Measurements from ENCODE around the gene FUT4.

FUT4 gene

GRCh38 chr11:94590352-94591041, 46.8 kb downstream of the FUT4 start:
- no peaks in the 10 kb centered on the region for H3K27me3 ChIP-seq (ENCODE audit: insufficient read depth, low read length, poor library complexity)
- DNase-seq (no peak), ATAC-seq (ENCODE audit: insufficient read depth, low read depth) (no peak)
- no peak for TF ChIP-seq EZH2 (IDR thresholded peaks at IDR 0.05; ENCODE audit: borderline replicate concordance, low read depth, low read length, severe bottlenecking)
- TF ChIP-seq CTCF (IDR thresholded peaks at IDR 0.05; ENCODE audit: borderline replicate concordance, extremely low read depth, low read length, poor library complexity, severe bottlenecking): no peak
- no peak overlapping the region for H3K9ac ChIP-seq (ENCODE audit: low read depth, low read length)
- no peaks in the 10 kb centered on the region for H3K9me3 ChIP-seq (ENCODE audit: insufficient read depth, low read length, severe bottlenecking)
- no peaks in the 10 kb centered on the region for H3K36me3 ChIP-seq (ENCODE audit: insufficient read depth, low read length)
- H3K4me3 ChIP-seq (ENCODE audit: low read depth in 1 of 2, low read length in 2 of 2): no peak overlapping the region
- no peaks in the 10 kb centered on the region for H3K79me2 ChIP-seq (ENCODE audit: insufficient read depth, low read length)
- no peaks in the 10 kb centered on the region for H4K20me1 ChIP-seq (ENCODE audit: insufficient read depth, low read length)
- no peaks in the 10 kb centered on the region for H3K4me1 ChIP-seq (ENCODE audit: insufficient read depth, low read length)
- no peak overlapping the region for H3K4me2 ChIP-seq (ENCODE audit: insufficient read depth, low read length)
- H3K27ac ChIP-seq (ENCODE audit: low read length): no peak overlapping the region
- no peak overlapping the region for H2AFZ ChIP-seq (ENCODE audit: low read depth, low read length)

GRCh38 chr11:94593030-94593429, 49.3 kb downstream of the FUT4 start:
- Histone ChIP-seq H3K27ac (ENCODE audit: low read length) (no peak overlapping the region), H3K4me1 (ENCODE audit: insufficient read depth, low read length) (no peaks in the 10 kb centered on the region), H3K9me3 (ENCODE audit: insufficient read depth, low read length, severe bottlenecking) (no peaks in the 10 kb centered on the region), H2AFZ (ENCODE audit: low read depth, low read length) (no peak overlapping the region), H3K79me2 (ENCODE audit: insufficient read depth, low read length) (no peaks in the 10 kb centered on the region), H3K9ac (ENCODE audit: low read depth, low read length) (no peak overlapping the region), H3K4me2 (ENCODE audit: insufficient read depth, low read length) (no peak overlapping the region), H4K20me1 (ENCODE audit: insufficient read depth, low read length) (no peaks in the 10 kb centered on the region), H3K4me3 (ENCODE audit: low read depth in 1 of 2, low read length in 2 of 2) (no peak overlapping the region), H3K36me3 (ENCODE audit: insufficient read depth, low read length) (no peaks in the 10 kb centered on the region), H3K27me3 (ENCODE audit: insufficient read depth, low read length, poor library complexity) (no peaks in the 10 kb centered on the region)
- TF ChIP-seq EZH2 (IDR thresholded peaks at IDR 0.05; ENCODE audit: borderline replicate concordance, low read depth, low read length, severe bottlenecking) (no peak), CTCF (IDR thresholded peaks at IDR 0.05; ENCODE audit: borderline replicate concordance, extremely low read depth, low read length, poor library complexity, severe bottlenecking) (no peak)
- ATAC-seq (ENCODE audit: insufficient read depth, low read depth): no peak
- no peak for DNase-seq

- ATAC-seq (ENCODE audit: insufficient read depth, low read depth) (no peak), DNase-seq (no peak)
- H3K4me3 ChIP-seq (ENCODE audit: low read depth in 1 of 2, low read length in 2 of 2): no peak overlapping the region
- H3K79me2 ChIP-seq (ENCODE audit: insufficient read depth, low read length): no peaks in the 10 kb centered on the region
- H3K4me2 ChIP-seq (ENCODE audit: insufficient read depth, low read length): no peak overlapping the region
- no peaks in the 10 kb centered on the region for H3K27me3 ChIP-seq (ENCODE audit: insufficient read depth, low read length, poor library complexity)
- H4K20me1 ChIP-seq (ENCODE audit: insufficient read depth, low read length): no peaks in the 10 kb centered on the region
- no peaks in the 10 kb centered on the region for H3K36me3 ChIP-seq (ENCODE audit: insufficient read depth, low read length)
- no peak overlapping the region for H3K9ac ChIP-seq (ENCODE audit: low read depth, low read length)
- TF ChIP-seq EZH2 (IDR thresholded peaks at IDR 0.05; ENCODE audit: borderline replicate concordance, low read depth, low read length, severe bottlenecking): no peak
- TF ChIP-seq CTCF (IDR thresholded peaks at IDR 0.05; ENCODE audit: borderline replicate concordance, extremely low read depth, low read length, poor library complexity, severe bottlenecking): no peak
- no peak overlapping the region for H2AFZ ChIP-seq (ENCODE audit: low read depth, low read length)
- no peak overlapping the region for H3K27ac ChIP-seq (ENCODE audit: low read length)
- no peaks in the 10 kb centered on the region for H3K9me3 ChIP-seq (ENCODE audit: insufficient read depth, low read length, severe bottlenecking)
- H3K4me1 ChIP-seq (ENCODE audit: insufficient read depth, low read length): no peaks in the 10 kb centered on the region
Measured at GRCh38 chr11:94595076-94595475, 51.4 kb downstream of the FUT4 start.

Data from DND-41 (cell line).